NCI-H2171 treated with DMSO at 0.1 percent for 48 hours (cell line): ENCODE results near the gene MAGT1.
"Not testable (repeated sequence)": the region's sequence is repeated elsewhere in the genome, so short reads cannot be mapped to it uniquely, and the experiment has no call there.

Experiments
- DNase-seq: peaks from one replicate; lab custom pipeline; 2025; lab: John Stamatoyannopoulos, UW

The MAGT1 gene

GRCh38 chrX:77894921-77895886 lies at the start of gene MAGT1:
MAGT1 (minus strand) TSS chrX:77895435; CDS start chrX:77895410, 25 bp downstream.
- DNase-seq, result peak; percentile 91

- not testable (repeated sequence) for DNase-seq
These were observed 49.8 kb upstream of the MAGT1 start for GRCh38 chrX:77945031-77945430.

- DNase-seq, result no peak
These were observed 42.9 kb upstream of the MAGT1 start for GRCh38 chrX:77938083-77938680.

- DNase-seq, result no peak
These were observed 42.1 kb upstream of the MAGT1 start for GRCh38 chrX:77937291-77937690.

- DNase-seq, result no peak
These were observed 41.1 kb upstream of the MAGT1 start for GRCh38 chrX:77936299-77936698.

- no peak for DNase-seq
These were observed 40.7 kb upstream of the MAGT1 start for GRCh38 chrX:77935886-77936285.

- DNase-seq, result no peak
These were observed 35.3 kb upstream of the MAGT1 start for GRCh38 chrX:77930581-77930980.

- DNase-seq, result no peak
These were observed 30.5 kb upstream of the MAGT1 start for GRCh38 chrX:77925764-77926163.

- no peak for DNase-seq
These were observed 29.2 kb upstream of the MAGT1 start for GRCh38 chrX:77924320-77924859.

- no peak for DNase-seq
These were observed 27.6 kb upstream of the MAGT1 start for GRCh38 chrX:77922787-77923186.

- not testable (repeated sequence) for DNase-seq
These were observed 24.1 kb upstream of the MAGT1 start for GRCh38 chrX:77919370-77919769.

GRCh38 chrX:77918568-77918967 lies 23.3 kb upstream of the MAGT1 start:
- DNase-seq, result no peak

GRCh38 chrX:77917294-77917933 lies 22.2 kb upstream of the MAGT1 start:
- DNase-seq, result no peak

- peak; percentile 90 for DNase-seq
These were observed 15.0 kb upstream of the MAGT1 start, which contains the start of gene ATP7A for GRCh38 chrX:77910108-77910840. ATP7A (plus strand) TSS chrX:77910693; CDS start chrX:77971642, 60,949 bp downstream.

GRCh38 chrX:77901506-77901905 lies 6.3 kb upstream of the MAGT1 start:
- DNase-seq, result no peak

- DNase-seq, result no peak
These were observed 5.5 kb upstream of the MAGT1 start for GRCh38 chrX:77900688-77901087.

GRCh38 chrX:77899081-77899828 lies 4.0 kb upstream of the MAGT1 start, which contains the start of gene COX7B:
COX7B (plus strand) TSS chrX:77899468; CDS start chrX:77899554, 86 bp downstream.
- peak; percentile 94 for DNase-seq

- no peak for DNase-seq
These were observed 1.5 kb downstream of the MAGT1 start for GRCh38 chrX:77893713-77894112.

- DNase-seq, result no peak
These were observed 2.3 kb downstream of the MAGT1 start for GRCh38 chrX:77892887-77893286.

- DNase-seq, result not testable (repeated sequence)
These were observed 13.8 kb downstream of the MAGT1 start for GRCh38 chrX:77881418-77881817.

- no peak for DNase-seq
These were observed 19.9 kb downstream of the MAGT1 start for GRCh38 chrX:77875372-77875771.
